GM21737 (cell line): ENCODE results near the gene GUCA2A.

ENCODE experiments used
- ATAC-seq: cut with Tn5 transposase; IDR thresholded peaks from one replicate; pipeline ENCODE4 v1.9.1; 2021; ENCODE audit warnings: mild to moderate bottlenecking, moderate library complexity; ENCODE audit not compliant: unreplicated experiment

The GUCA2A gene

DNA sequence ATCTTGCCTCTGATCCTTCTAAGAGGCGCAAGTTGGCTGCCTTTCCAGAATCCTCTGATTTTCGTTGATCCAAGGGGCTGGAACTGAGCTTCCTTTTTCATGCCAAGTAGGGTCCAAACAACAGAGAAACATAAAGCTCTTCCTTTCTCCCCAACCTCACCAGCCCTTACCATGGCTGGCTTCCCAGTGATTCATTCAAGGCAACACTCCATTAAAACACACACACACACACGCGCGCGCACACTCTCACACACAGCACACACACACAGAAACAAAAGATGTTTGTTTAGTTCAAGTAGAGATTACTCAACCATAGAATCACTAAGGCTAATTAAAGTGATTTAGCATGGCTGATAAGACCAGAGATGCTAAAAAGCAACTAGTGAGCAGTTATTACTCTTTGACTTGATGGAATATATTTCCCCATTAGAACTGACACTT lies 13.0 kb upstream of the GUCA2A start:
- ATAC-seq: no peak

DNA sequence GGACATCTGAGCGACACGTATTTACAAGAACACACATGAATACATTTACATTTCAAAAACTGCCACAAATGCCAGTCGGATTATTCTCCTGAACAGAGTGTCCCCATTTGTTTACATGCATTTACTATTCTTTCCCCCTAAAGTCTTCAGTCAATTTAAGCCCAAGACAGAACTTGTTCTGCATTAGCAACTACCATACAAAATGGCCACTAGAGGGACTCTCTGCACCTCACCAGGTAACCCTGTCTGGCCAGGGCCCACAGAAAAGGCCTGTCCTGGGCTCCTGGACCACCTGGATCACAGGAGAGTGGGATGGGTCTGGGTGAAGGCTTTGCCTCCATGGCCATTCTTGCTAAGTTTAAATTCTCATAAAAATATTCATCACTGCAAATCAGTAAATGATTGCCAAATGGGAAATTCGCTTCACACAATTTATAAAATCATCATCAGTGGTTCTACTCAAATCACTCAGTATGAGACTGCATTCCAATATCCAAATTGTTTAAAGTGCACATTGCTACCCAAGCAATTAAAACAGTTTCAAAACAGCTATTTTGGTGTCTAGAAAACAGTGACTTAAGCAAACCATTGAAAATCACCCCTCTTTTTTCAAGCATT lies 12.5 kb upstream of the GUCA2A start:
- ATAC-seq: no peak

DNA sequence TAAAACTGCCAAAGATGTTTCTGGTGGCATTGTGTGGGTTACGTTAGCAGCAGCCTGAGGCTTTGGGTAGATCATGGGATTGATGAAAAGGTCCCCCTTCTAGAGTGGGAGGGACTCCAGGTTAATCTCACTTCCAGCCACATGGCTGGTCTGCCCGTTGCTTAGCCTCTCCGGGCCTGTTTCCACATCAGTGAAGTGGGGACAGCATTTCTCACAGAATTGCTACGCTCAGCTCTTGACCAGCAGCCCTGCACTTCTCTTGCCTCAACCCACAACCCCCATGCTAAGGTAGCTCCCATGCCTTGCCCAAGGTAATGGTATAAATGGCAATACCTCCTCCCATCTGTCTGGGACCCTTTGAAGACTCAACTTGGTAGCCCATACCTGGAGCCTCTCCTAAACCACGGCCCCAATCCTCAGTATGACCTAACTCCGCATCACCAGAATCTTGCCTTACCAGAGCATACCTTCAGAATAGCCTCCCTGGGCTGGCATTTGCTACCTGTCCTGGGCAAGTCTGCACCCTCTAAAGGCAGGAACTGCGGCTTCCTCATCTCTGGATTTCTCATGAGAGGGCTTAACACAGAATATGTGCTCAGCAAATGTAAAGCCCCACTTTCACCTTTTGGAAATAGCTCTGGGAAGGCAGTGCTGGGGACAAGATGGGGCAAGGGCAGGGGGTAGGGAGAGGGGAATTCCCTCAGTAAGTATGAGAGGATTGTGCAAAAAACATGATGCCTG lies 10.9 kb upstream of the GUCA2A start:
- ATAC-seq: no peak

DNA sequence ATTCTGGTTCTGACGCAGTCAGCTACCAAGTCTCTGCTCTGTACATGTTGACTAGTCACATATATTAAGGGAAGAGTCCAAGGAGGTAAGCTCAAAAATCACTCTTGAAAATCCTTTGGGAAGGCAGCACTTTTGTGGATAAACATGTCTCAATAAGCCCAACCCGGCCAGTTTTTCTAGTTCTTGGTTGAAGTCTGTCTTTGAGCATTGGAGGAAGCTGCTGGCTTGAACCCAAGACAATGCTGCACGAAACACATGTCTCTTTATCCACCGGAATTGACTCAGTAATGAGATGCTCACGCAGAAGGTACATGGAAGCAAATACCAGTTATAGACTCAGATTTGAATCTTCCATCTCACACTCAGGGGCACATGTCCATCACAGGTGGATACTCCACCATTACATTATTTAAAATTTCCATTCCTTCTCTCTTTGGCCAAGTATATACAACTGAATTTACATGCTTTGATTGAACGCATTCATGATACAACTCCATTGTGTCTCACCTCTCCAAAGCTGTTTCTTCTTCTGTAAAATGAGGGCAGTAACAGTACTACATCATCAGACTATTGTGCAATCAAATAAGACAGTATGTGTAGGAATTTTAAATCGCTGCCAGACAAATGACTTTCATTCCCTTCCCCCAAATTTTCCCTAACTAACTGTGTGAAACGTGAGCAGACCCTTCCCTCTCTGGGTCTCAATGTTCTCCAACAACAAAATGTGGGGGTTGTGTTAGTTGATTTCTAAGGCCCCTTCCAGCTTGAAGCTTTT lies 9.6 kb upstream of the GUCA2A start:
- ATAC-seq: no peak

DNA sequence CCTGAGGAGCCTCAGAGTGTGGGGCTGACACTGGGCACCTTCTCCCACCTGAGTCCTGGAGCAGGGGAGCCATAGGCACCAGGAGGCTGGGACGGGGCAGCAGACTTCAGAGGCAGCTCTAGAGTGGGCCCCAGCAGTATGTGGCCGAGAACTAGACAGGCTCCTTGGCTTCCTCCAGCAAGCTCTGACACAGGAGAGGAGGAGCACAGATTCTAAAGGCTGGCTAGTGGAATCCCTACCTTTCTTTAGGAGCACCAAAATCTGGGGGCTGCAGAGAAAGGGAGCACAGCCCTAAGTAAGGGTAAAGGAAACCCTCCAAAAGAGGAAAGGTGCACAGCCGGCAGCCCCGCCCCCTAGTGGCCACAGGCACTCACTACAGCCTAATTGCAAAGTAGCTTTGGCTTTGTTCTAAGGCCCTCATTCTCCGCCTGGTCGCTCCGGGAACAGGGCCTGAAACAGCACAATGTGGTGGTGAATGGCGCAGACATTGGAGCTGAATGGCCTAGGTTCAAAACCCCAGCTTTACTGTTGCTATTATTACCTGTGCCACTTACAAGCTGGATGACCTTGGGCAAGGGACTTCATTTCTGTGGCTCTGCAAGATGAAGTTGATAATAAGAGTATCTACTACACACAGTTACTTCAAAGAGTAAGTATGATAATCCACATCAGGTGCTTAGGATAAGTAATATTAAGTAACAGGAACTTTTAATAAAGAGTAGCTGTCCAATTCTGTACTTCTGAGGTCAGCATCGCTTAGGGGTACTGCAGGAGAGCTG lies 8.8 kb upstream of the GUCA2A start:
- no peak for ATAC-seq

DNA sequence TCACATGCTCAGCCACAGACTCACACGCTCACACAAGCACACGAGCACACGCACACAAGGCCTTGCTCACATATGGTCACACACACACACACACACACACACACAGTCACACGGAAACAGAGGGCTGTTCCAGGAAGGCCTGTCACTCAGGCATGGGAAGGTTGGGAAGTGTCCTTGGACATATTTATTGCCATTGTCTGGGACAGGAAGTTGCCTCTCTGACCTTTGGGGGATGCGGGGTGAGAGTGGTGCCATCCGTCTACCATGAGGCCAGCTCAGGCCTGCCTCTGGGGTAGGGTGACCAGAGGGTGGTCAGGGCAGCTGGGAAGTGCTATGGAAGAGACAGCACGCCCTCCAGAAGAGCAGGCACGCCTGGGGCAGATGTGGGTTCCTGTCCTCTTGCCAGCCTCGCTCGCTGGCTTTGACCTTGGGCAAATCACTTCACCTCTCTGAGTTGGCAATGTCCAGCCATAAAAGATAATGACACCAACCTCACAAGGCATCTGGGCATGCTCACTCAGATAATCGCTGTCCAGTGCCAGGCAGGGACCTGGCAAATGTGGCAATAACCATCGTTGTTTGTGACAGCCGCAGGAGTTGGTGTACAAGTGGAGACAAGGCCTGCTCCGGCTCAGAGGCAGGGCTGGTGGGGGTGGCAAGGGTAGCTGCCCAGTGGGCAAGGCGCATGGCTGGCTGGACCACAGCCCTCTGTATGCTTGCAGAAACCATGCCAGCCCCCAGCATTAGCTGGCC lies 8.0 kb upstream of the GUCA2A start:
- no peak for ATAC-seq

DNA sequence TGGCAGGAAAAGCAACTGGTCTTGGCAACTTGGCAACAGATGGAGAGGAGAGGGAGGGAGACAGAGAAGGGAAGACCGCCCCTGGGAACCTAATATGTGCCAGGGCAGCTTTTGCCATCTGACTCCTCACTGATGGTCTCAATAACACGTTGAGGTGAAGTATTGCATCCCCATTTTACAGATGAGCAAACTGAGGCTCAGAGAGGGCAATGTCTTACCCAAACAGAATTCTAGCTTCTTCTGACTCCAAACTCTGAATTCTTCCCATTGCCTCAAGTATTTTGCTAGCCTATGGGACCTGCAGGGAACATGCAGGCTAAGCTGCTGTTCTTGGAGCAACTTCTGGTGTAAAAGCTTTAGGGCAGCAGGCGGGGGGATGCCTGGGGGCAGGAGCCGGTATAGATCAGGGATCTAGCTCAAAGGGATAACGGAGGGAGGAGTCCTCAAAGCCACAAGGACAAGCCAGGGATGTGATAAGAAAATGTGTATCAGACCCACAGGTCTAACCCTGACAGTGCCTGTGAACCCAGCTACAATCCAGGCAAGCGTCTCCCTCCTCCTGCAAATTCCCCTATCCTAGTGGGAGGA lies 7.2 kb upstream of the GUCA2A start:
- ATAC-seq: no peak

DNA sequence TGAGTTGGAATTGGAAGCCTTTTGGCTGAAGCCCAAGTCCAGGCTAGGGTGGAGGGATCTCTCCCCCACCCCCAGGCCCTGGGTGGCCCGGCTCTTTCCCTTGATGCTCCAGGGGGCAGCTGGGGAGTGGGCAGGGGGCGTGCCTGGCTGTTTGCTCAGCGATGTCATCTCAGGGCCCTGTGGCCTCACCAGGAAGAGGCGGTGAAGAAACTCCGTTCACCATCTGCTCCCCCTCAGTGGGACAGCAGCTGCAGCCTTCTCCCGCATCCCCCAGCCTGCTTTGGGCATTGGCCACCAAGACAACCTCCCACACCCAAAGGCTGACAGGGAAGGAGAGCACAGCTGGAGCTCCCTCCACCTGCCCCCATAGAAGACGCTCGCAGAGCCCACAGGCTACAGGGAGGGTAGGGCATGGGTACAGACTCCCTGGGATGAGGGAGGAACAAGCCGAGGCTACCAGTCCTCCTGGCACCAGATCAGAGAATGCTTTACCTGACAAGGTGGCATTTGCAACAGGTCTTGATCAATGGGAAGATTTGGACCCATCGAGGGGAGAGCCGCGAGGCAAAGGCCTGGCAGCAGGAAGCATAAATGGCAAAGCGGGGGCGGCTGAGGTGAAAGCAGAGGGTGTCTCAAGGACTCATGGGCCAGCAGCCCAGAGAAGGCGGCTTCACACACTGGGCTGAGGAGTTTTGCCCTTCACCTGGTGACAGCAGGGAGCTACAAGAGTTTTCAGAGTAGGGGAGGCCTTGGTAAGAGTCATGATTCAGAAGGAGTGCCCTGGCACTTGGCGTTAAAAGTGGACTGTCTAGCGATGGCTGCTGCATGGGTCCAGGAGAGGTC lies 6.5 kb upstream of the GUCA2A start:
- ATAC-seq: no peak

DNA sequence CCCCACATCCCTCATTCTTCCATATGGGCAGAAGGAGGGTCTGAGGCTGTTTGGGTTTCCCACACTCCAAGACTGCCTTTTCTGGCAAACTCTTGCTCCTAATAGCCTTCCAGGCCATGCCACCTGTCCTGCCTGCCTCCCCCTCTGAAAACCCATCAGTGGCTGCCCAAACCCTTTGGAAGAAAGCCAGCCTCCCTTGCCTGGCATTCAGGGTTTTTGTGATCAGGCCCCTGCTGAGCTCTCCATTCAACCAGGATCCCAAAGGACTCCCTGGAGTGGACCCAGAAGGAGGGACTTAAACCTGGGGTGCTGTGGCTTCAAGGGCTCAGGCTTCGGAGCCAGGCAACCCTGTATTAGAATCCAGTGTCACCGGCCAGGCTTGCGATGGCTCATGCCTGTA lies 4.2 kb upstream of the GUCA2A start:
- no peak for ATAC-seq

DNA sequence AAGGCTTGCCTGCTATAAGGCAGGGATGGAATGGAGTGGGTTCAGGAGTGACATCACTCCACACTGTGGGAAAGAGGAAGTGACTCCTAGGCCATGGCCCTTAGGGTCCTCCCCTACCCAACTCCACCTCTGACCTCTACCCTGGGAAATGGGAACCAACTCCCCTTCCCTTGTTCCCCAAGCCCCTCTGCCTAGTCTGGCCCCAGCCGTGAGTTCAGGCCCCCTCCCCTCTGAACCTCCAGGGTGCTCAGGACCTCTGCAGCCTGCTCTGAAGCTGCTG lies 3.8 kb upstream of the GUCA2A start:
- ATAC-seq: no peak

DNA sequence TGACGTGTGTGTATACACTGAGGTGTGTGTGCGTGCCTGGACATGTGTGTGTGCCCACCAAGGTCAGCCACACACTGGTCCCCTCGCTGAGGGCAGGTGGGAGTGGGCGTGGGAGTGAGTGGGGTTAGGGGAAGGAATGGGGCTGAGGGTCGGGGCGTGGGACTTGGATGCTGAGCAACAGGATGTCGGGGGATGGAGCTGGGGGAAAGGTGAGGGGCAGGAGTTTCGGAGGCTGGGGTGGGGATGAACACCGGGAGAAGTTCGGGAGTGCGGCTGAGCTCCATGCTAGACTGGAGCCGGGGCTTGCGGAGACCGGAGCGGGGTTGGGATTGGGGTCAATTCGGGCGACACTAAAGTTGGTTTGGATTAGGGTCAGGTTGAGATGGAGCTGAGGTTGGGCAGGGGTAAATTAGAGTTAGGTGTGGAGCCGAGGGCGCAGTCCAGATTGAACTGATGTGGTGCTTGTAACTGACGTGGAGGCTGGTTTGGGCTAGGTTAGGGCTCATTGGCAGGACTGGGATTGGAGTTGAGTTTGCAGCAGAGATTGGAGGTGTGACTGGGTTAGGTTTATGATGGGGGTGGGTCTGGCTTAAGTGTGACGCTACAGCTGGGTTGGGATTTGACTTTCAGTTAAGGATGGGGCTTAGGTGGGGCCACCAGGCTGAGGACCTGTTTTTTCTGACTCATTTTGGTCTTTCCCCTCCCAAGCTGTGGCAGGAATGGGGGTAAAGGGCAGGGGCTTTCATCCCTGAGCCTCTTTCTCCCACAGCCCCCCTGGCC lies 3.3 kb upstream of the GUCA2A start:
- ATAC-seq: no peak

DNA sequence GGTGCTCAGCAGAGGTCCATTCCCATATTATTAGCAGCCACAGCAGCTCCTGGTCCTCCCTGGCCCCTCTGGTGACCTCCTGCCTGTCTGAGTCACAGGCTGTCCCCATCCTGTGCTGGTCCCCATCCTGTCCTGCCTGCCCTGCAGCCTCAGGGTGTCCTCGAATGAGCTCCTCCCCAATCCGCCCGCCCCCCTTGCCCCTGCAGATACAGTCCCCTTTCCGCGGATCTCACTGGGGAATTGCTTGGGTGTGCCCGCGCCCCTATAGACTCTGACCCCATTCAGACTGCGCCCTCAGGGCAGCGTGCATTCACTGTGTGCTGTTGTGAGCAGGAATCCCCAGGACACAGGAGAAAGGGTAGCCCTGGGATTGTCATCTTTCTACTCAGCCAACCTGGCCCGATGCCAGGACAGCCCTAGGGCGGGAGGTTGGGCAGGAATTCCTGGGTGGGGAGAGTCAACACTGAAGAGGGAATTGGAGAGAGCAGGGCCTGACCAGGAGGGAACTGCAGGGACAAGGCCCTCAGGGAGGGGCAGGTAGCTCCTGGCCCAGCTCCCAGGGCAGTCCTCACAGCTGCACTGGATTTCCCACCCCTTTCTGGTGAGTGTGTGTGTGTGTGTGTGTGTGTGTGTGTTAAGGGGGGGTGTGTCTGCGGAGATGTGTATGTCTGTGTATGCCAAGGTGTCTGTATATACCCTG lies 1.1 kb upstream of the GUCA2A start:
- ATAC-seq: no peak

DNA sequence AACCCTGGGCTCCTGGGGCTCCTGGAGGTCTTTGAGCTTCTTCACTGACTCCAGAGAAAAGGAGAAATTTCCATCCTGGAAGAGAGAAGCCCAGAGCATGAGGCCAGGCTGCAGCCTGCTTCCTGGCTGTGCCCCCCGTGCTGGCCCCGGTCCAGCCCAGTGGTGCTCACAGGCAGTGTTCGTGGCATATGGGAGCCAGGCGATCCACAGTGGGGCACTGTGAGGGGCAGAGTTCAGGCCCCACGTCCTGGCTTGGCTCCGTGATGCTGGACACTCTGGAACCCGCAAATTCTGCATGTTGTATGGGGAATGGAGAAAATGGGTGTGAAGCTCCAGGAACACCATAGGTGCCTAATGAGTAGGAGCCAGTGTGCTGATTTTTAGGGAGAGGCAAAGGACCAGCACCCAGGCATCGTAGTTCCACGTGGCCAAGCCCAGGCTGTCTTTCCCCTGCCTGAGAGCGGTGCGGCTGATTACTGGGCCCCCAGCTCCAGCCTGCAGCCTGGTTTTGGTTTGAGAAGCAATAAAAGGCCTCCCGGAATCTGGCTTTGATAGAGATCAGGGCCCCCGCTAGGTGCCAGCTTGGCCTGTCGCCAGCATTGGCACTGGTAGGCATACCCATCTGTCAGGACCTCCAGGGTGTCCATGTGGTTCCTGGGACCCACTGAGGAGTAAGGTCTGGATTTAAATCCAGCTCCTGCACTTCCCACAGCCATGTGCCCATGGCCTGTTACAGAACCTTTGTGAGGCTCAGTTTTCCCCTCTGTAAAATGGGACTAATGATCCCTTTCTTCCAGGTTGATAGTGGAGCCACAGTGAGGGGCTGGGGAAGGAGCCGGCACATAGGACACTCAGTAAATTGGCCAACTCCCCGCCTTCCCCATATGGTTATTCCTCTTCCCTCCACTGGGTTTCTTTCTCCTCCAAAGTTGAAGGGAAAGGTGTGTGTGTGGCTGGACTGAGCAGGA lies 725 bp downstream of the GUCA2A start:
- no peak for ATAC-seq

DNA sequence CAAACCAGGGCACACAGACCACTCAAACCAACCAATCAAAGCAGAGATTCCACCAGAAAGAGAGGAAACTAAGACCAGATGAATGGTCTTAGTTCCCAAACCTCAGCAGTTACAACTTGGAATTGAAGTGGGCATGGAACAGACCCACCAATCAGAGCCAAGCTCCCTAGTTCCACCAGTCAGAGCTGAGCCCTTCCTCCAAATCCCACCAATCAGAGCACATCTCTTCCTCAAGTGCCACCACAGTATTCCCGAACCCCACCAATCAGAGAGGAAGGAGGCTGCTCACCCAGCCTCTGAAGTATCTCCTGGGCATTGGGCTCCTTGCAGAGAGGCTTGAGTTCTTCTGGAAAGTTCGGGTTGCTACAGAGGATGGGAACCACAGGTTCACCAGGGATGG lies 1.4 kb downstream of the GUCA2A start:
- ATAC-seq: no peak

DNA sequence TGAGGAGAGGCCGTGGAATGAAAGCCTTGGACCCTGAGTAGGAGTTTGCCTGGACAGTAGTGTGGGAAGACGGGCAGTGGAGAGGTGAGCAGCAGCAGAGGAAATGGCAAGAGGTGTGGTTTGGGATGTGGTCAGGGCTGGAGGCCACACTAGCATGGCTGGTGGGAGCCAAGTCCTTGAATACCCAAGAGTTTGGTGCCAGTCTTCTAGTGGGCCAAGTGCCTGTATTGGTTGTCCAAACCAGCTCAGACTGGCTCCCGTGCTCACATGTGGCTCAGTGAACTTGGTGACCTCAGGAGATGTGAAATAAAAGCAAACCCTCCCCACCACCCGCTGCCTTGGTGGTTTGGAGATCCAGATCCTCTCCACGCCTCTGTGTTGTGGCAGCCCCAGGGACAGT lies 2.4 kb downstream of the GUCA2A start:
- ATAC-seq: no peak

DNA sequence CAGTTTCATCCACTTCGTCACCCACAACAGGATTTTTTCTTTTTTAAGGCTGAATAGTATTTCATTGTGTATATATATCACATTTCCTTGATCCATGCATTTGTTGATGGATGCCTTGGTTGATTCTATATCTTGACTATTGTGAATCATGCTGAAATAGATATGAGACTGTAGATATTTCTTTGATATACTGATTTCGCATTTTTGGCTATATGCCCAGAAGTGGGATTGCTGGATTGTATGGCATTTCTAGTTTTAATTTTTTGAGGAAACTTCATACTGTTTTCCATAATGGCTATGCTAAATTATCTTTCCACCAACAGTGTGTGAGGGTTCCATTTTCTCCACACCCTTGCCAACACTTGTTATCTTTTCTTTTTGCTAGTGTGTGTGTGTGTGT lies 6.4 kb downstream of the GUCA2A start:
- ATAC-seq: no peak

DNA sequence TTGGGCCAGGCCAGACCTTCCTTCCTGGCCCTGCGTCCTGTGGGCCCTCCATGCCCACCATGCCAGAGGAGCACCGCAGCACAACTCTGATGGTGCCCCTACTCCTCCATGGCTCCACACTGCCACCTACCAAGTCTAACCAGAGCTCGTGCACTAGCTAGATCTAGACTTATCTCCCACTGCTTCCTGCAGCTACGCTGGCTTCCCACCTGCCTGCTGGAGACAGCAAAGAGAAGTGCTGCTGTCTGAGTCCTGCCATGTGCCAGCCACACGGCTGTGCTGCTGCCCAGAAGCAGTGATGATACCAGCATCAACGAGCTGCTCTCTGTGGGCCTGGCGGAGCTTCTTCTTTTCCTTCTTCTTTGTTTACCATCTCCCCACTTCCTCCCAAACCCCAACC lies 6.9 kb downstream of the GUCA2A start:
- ATAC-seq: no peak
